OCI-LY1 (cell line): ENCODE results near the gene USP14.

ENCODE experiments used
- CTCF ChIP-seq: fragments of 200-600 bp; sonication (generic), shearing (Covaris generic); IDR thresholded peaks from 2 replicates; pipeline ENCODE4 v1.5.1; 2017; ENCODE audit warnings: mild to moderate bottlenecking, antibody characterized with exemption, low read length, moderate library complexity, mixed read lengths
- EZH2 ChIP-seq: fragments of 200-600 bp; sonication (generic), shearing (Covaris generic); IDR thresholded peaks from 2 replicates; pipeline ENCODE4 v1.8.0; 2017; ENCODE audit warnings: borderline replicate concordance, mixed run types, mild to moderate bottlenecking, antibody characterized with exemption, low read length, moderate library complexity, mixed read lengths

GRCh38 chr18:191725-192124, 33.4 kb downstream of the USP14 start:
- TF ChIP-seq EZH2 (no peak), CTCF (no peak)
